Measurements from ENCODE around the gene NR1H2.

The NR1H2 gene

DNA sequence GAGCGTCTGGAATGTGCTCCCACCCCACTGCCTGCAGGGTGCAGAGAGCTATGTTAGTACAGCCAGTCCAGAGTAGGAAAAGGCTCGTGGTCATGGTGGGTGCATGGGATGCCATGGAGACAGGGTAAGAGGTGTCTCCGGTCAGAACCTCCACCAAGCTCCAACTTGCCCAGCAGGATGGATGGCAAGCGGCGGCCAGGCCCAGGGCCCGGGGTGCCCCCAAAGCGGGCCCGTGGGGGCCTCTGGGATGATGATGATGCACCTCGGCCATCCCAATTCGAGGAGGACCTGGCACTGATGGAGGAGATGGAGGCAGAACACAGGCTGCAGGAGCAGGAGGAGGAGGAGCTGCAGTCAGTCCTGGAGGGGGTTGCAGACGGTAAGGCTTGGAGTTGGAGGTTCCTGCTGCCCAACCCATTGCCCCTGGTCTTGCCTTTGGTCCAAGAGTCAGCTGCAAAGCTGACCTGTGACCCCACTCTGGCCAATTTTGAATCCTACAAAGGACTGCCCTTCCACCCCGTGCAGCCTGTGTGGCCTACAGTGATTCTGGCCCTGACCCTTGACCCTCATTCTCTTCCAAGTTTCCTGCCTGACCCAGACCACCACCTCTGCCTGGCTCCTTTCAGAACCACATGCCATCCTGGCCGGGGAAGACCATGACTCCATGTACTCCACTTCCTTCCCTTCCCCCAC, 22.6 kb downstream of the NR1H2 start:
- Histone ChIP-seq H3K4me3 (ENCODE audit: low read depth, low read length) (no peak overlapping the region), H3K9me3 (ENCODE audit: severe bottlenecking) (no peaks in the 10 kb centered on the region), H3K27ac (no peak overlapping the region), H3K36me3 (peaks cover 39% of the 10 kb centered on the region), H3K27me3 (ENCODE audit: insufficient read depth, low read depth, severe bottlenecking) (no peaks in the 10 kb centered on the region)
- no peak for DNase-seq
- TF ChIP-seq, protein P1, sequence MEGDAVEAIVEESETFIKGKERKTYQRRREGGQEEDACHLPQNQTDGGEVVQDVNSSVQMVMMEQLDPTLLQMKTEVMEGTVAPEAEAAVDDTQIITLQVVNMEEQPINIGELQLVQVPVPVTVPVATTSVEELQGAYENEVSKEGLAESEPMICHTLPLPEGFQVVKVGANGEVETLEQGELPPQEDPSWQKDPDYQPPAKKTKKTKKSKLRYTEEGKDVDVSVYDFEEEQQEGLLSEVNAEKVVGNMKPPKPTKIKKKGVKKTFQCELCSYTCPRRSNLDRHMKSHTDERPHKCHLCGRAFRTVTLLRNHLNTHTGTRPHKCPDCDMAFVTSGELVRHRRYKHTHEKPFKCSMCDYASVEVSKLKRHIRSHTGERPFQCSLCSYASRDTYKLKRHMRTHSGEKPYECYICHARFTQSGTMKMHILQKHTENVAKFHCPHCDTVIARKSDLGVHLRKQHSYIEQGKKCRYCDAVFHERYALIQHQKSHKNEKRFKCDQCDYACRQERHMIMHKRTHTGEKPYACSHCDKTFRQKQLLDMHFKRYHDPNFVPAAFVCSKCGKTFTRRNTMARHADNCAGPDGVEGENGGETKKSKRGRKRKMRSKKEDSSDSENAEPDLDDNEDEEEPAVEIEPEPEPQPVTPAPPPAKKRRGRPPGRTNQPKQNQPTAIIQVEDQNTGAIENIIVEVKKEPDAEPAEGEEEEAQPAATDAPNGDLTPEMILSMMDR (IDR thresholded peaks at IDR 0.05; ENCODE audit: low read depth, low read length) = no peak

DNA sequence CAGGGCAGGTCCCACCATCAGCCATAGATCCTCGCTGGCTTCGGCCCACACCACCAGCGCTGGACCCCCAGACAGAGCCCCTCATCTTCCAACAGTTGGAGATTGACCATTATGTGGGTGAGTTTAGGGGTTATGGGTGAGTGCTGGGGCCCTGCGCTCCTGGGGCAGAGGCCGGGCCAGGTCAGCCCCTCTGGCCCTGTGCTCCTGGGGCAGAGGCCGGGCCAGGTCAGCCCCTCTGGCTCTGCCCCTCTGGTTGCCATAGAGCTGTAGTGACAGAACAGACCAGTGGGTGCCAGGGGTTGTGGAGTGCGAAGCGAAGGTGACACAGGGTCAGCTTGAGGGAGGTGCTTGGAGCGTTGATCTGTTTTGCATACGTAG, 23.1 kb downstream of the NR1H2 start:
- TF ChIP-seq, protein P1 (IDR thresholded peaks at IDR 0.05; ENCODE audit: low read depth, low read length) = no peak
- H3K27me3 ChIP-seq (ENCODE audit: insufficient read depth, low read depth, severe bottlenecking) = no peaks in the 10 kb centered on the region
- no peak overlapping the region for H3K27ac ChIP-seq
- no peak for DNase-seq
- H3K9me3 ChIP-seq (ENCODE audit: severe bottlenecking) = no peaks in the 10 kb centered on the region
- no peak overlapping the region for H3K4me3 ChIP-seq (ENCODE audit: low read depth, low read length)
- peaks cover 38% of the 10 kb centered on the region for H3K36me3 ChIP-seq

DNA sequence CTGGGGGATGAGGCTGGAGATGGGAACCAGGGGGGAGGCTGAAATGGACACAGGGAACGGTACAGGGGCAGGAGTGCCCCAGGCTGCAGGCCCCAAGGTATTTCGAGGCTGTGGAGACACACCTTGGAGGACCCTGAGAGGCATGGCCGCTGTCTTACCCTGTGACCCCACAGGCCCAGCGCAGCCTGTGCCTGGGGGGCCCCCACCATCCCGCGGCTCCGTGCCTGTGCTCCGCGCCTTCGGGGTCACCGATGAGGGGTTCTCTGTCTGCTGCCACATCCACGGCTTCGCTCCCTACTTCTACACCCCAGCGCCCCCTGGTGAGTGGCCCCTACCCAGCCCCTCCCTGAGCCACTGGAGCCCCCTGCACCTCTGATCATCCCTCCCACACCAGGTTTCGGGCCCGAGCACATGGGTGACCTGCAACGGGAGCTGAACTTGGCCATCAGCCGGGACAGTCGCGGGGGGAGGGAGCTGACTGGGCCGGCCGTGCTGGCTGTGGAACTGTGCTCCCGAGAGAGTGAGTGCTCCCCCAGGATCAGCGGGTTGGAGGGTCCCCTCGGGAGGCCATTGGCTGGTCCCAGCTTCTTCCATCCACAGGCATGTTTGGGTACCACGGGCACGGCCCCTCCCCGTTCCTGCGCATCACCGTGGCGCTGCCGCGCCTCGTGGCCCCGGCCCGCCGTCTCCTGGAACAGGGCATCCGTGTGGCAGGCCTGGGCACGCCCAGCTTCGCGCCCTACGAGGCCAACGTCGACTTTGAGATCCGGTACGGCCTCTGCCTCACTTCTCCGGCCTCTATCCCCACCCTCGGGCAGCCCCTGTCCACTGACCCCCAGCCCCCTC, 25.6 kb downstream of the NR1H2 start:
- no peaks in the 10 kb centered on the region for H3K27me3 ChIP-seq (ENCODE audit: insufficient read depth, low read depth, severe bottlenecking)
- H3K36me3 ChIP-seq = peaks cover 57% of the 10 kb centered on the region
- H3K27ac ChIP-seq = no peak overlapping the region
- no peak overlapping the region for H3K4me3 ChIP-seq (ENCODE audit: low read depth, low read length)
- TF ChIP-seq, protein P1 (IDR thresholded peaks at IDR 0.05; ENCODE audit: low read depth, low read length) = no peak
- DNase-seq = no peak
- no peaks in the 10 kb centered on the region for H3K9me3 ChIP-seq (ENCODE audit: severe bottlenecking)

DNA sequence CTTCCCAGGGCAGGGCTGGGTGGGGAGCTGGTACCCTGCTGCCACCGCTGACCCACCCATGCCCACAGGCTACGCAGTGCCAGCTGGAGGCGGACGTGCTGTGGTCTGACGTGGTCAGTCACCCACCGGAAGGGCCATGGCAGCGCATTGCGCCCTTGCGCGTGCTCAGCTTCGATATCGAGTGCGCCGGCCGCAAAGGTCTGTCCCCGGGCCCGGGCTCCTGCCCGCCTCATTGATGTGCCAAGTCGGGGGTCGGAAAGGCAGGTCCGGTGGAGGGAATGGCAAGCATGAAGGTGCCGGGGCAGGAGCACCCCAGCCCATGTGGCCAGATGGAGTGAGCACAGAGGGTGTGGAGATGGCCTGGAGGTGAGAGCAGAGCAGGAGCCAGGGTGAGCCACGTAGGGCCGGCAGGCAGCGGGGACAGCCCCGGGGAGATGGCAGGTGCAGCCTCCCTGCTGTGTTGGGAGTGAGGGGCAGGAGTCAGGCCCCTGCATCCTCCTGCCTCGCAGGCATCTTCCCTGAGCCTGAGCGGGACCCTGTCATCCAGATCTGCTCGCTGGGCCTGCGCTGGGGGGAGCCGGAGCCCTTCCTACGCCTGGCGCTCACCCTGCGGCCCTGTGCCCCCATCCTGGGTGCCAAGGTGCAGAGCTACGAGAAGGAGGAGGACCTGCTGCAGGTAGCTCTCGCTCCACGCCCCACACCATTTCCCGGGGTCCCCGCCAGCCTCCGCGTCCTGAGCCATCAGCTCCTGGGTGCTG, 26.5 kb downstream of the NR1H2 start:
- Histone ChIP-seq H3K4me3 (ENCODE audit: low read depth, low read length) (no peak overlapping the region), H3K27ac (no peak overlapping the region), H3K27me3 (ENCODE audit: insufficient read depth, low read depth, severe bottlenecking) (no peaks in the 10 kb centered on the region), H3K9me3 (ENCODE audit: severe bottlenecking) (no peaks in the 10 kb centered on the region), H3K36me3 (peaks cover 62% of the 10 kb centered on the region)
- TF ChIP-seq, protein P1 (IDR thresholded peaks at IDR 0.05; ENCODE audit: low read depth, low read length) = no peak
- DNase-seq = no peak

DNA sequence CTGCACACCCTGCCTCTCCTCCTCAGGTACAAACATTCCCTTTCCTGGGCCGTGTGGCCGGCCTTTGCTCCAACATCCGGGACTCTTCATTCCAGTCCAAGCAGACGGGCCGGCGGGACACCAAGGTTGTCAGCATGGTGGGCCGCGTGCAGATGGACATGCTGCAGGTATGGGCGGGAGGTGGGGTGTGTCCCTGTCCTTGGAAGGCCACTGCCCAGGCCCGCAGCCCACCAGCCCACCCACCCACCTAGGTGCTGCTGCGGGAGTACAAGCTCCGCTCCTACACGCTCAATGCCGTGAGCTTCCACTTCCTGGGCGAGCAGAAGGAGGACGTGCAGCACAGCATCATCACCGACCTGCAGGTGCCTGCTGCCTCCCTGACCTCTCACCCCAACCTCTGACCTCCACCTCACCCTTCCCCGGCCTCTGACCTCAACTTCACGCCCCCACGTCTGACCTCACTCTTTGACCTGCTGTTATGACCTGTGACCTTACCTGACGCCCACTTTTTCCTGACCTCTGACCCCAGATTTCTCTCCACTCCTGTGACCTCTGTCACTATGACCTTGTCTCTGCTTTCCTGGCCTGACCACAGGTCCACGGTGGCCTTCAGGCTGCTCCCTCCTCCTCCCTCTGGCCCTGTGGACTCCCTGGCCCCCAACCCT, 30.0 kb downstream of the NR1H2 start:
- Histone ChIP-seq H3K36me3 (peaks cover 72% of the 10 kb centered on the region), H3K9me3 (ENCODE audit: severe bottlenecking) (no peaks in the 10 kb centered on the region), H3K4me3 (ENCODE audit: low read depth, low read length) (no peak overlapping the region), H3K27ac (no peak overlapping the region), H3K27me3 (ENCODE audit: insufficient read depth, low read depth, severe bottlenecking) (no peaks in the 10 kb centered on the region)
- TF ChIP-seq, protein P1 (IDR thresholded peaks at IDR 0.05; ENCODE audit: low read depth, low read length) = no peak
- DNase-seq = no peak
